Jurkat, Clone E6-1 (cell line): Measurements from ENCODE around the gene PLD5.
A peak's percentile ranks its signal among the peaks of the same experiment; 100 is the strongest.
"Not testable (repeated sequence)": the region's sequence is repeated elsewhere in the genome, so short reads cannot be mapped to it uniquely, and the experiment has no call there.

ENCODE experiments used
- DNase-seq: peaks from one replicate; pipeline ENCODE4 v3.0.0-alpha.2; 2011; ENCODE audit warnings: low read depth, low spot score
- H3K4me3 ChIP-seq: 2 replicates; pipeline ENCODE4 v1.5.1; 2011; ENCODE audit warnings: mild to moderate bottlenecking, low read length, control low read depth, moderate library complexity

Gene PLD5

DNA sequence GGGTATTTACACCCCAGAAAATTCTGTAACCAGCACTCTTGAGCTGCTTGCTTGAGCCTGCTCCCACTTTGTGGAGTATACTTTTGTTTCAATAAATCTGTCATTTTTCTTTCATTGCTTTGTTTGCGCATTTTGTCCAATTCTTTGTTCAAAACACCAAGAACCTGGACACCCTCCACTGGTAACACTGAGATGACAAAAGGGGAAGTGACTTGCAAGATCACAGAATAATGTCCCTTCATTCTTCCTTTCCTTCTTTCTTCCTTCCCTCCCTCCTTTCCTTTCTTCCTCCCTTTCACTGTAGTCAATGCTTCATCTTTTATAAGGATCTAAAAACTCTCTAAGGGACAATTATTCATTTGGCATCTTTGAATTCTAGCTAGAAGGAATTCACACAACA, 391.1 kb downstream of the PLD5 start:
- no peak for DNase-seq
- no peak overlapping the region for H3K4me3 ChIP-seq

DNA sequence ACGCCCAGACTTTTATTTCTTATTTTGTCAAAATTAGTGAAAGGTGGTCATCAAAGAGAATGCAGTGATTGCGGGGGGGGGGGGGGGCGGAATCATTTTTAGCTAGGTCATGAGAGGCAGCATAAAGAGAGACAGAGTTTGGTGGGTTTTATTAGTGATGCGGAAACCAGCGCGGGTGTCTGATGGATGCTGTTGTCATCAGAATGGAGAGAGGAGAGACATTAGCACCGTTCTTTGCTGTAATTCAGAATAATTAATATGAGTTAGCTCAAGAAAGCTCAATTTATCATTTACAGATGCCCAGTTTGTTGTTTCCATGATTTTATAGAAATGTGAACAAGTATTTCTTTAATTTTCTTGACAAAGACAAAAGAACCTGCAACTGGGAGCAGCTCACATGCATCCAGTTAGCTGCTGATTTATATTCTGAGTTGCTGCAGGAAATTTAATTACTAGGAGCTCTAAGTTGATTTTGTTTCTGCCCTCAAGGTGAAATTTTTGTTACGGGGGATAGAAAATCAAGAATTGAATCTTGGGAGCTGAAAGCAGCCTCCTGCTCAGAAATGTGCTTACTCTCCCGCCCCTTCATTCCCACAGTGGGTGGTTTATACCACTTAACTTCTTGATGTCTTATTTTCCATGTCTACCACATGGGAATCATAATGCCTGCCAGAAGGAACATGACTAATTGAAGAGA, 392.2 kb downstream of the PLD5 start:
- no peak for DNase-seq
- no peak overlapping the region for H3K4me3 ChIP-seq

DNA sequence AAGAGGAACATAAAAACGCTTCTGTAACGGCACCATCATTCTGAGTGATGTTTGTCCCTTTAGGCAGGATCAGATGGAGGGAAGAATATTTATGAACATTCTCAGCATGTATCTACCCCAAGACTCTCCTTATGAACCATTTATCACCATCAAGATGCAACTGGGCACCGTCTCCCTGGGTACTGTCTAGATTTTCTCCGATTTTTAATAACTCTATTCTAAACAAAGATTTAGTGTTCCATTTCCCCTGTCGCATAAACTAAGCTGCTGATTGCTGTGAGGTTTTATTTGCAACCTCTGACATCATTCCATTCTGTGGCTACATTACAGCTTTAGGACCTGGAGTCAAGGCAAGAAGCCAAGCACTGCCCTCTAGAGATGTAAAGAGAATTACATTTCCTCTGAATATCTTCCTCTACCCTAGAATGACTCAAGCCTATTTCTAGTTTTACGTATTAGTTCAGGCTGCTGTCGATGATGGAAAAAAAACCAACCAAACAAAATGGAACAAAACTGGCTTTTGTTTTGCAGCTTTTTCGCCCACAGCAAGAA, 395.5 kb downstream of the PLD5 start:
- peak; percentile 14 for DNase-seq

DNA sequence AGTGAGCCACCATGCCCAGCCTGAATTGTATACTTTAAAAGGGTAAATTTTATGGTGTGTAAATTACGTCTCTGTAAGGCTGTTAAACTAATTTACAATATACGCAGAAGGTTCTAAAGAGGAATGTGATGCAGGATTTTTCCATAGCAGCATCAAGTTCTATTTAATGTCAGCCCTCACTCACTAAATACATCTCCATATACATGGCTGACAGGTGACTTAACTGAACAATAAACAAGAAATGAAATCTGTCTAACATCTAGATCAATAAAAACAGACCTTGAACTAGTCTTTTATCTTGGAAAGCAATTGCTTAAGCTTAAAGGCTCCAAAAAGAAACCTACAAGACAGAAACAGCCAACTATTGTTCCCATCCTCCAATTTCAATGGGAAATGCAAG, 404.1 kb downstream of the PLD5 start:
- no peak for DNase-seq
- no peak overlapping the region for H3K4me3 ChIP-seq

More for the DNA sequence above, 395.5 kb downstream of the PLD5 start:
- H3K4me3 ChIP-seq, result no peak overlapping the region

DNA sequence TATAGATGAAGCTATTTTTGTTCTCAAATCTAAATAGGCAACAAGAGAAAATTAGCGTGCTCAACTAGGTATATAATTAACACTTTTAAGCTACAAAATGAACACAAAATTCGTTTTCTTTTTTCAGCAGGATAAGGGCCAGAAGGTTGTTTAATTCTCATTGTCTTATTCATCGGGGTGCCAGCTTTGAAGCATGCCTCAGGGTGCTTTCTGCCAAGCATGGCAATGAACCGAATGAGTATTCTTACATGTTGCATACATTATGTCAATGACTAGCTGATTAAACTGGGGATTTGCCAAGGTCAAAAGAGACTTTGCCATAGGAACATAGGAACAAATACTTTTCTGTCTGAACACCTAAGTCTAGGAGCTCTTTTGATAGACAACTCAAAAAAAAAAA, 423.6 kb downstream of the PLD5 start:
- DNase-seq, result no peak

DNA sequence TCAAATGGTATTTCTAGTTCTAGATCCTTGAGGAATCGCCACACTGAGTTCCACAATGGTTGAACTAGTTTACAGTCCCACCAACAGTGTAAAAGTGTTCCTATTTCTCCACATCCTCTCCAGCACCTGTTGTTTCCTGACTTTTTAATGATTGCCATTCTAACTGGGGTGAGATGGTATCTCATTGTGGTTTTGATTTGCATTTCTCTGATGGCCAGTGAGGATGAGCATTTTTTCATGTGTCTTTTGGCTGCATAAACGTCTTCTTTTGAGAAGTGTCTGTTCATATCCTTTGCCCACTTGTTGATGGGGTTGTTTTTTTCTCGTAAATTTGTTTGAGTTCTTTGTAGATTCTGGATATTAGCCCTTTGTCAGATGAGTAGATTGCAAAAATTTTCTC, 427.2 kb downstream of the PLD5 start:
- not testable (repeated sequence) for H3K4me3 ChIP-seq, DNase-seq

More for the DNA sequence above, 423.6 kb downstream of the PLD5 start:
- no peak overlapping the region for H3K4me3 ChIP-seq

DNA sequence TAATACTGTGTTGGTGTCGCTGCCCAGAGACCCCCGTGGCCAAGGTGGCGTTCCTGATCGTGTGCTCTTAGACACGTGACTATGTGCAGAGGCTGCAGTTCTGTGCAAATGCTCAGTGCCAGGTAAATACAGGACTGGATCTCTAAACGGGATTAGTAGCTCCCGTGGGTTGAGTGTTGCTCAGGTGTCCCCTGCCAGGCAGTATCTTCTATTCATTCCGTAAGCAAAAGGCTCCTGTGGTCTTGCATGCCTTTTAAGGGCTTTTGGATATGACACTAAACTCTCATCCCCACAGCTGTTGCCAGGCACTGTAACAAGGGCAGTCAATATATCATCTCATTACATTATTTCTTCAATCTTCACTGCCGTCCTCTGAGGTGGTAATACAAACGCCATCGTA, 431.4 kb downstream of the PLD5 start:
- no peak overlapping the region for H3K4me3 ChIP-seq
- DNase-seq, result no peak

DNA sequence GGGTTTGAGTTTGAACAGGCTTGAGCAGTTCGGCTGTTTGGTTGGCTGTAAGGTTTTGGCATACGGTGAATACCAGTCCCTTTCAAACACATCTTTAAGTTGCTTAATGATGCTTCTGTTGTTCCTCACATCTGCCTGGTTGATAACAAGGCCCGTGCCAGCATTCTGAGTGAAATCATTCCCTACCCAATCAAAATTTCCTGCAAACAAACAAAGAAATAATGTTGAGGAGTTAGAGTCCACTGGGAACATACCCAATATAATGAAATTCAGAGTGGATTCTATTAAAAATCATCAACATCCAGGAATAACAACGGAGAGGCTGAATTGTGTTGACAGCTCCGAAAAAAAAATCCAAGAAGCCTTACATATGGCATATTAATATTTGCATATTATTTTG, 434.6 kb downstream of the PLD5 start:
- no peak overlapping the region for H3K4me3 ChIP-seq
- no peak for DNase-seq

DNA sequence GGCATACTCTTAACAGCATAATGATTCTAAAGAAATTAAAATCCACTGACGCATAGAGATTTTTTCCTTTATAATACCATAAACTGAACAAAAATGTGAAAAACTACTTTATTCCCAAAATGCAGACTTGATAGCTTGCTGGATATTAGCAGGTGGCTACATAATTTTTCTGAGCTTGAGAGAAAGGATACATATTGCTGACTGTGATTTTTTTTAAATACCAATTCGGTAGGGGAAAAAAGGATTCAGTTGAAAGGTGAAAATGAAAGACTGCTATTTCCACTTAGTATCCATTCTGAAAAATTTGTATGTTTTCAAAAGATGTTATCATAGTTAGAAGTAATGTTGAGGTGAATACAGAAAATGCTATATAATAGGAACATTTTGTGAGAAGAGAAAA, 435.6 kb downstream of the PLD5 start:
- no peak for DNase-seq
- no peak overlapping the region for H3K4me3 ChIP-seq

DNA sequence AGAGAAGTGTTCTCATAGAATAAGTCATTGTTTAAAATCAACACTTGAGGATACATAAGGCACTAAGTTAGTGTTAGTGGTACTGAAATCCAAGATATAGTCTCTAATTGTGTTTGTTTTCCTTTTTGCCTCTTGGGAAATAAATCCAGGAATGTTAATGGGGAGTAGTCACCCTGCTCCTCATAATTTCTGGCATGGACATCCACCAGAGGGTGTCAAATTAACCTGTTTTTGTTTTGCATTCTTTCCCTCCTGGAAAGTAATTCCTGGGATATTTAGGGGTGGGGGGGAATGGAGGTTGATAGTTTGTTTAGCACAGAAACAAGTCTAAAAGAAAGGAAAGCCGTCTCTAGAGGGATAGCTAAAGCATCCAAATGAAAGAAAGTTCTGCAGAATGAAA, 437.8 kb downstream of the PLD5 start:
- no peak for DNase-seq
- no peak overlapping the region for H3K4me3 ChIP-seq

DNA sequence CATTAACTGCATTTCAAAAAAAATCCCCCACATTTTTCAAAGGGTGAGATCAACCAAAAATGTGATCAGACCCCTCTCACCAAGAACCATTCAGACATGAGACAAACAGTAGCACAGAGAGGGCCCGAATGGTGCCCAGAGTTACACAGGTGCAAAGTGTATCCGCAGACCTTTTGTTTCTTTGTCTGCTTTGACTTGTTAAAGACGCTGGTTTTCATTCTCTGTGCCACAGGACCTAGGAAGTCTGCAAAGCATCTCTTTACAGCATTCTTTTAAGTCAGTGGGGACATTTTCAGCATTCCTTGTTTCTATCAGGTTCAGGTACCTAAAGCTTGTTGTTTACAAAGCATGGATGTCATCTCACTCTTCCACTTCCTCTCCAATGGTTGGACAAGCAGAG, 438.4 kb downstream of the PLD5 start:
- no peak for DNase-seq
- H3K4me3 ChIP-seq, result no peak overlapping the region

DNA sequence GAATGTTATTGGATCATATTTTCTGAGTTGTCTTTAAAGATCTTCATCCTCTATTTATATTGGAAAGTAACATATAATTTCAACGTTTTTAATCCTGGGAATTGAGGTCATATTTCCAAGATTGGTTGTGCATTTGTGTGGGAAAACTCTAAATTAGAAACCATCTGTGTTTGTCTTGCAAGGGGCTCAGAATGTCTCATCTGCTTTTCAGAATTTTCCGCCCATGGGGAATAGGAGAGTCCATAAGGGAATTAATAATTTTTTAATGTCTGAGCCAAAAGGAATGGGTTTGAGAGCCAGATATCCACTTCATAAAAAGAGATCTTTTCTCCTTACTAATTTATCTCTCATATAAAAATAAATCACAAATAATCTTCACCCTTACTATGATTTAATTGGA, 440.8 kb downstream of the PLD5 start:
- no peak for DNase-seq
- no peak overlapping the region for H3K4me3 ChIP-seq

DNA sequence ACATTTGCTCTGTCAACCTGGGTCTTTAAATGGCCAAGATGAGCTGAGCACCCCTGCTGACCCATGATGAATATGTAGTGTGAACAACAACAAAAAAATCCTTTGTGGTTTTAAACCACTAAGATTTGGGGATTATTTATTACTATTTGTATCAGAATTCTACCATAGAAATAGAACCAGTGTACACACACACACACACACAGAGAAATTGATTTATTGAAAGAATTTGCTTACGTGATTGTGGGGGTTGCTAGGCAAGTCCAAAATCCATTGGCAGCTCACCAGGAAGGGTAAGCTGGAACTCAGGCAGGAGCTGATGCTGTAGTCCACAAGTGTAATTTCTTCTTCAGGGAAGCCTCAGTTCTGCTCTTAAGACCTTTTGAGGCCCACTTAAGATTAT, 443.1 kb downstream of the PLD5 start:
- no peak for DNase-seq
- no peak overlapping the region for H3K4me3 ChIP-seq

DNA sequence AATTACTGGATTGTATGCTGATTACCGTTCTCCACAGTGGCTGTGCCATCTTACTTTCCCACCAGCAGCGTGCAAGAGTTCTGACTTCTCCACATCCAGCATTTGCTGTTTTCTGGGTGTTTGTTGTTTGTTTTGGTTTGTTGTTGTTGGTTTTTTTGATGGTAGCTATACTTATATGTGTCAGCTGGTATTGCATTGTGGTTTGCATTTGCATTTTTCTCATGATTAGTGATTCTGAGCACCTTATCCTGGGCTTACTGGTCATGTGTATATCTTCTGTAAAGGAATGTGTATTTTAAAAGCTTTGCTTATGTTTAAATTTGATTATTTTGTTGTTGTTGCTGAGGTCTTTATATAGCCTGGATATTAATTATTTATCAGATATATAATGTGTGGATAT, 458.7 kb downstream of the PLD5 start:
- no peak overlapping the region for H3K4me3 ChIP-seq
- DNase-seq, result no peak

DNA sequence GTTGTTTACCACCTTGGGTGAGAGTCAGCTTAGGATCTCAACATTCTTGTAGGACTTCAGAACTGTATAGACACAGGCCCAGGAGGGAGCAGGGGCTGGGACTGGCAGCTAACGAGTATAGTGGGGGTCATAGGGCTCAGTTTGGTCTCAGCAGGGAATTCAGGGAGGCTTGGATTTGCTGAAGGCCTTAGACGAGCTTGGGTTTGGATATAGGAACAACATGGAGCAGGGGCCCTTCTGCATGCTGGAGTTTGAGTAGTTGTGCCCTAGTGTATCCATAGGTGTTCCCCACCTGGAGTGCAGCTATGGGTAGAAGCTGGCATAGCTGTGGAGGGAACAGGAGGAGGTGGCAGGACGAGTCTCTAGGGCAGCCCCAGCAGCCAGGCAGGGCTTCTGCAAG, 462.2 kb downstream of the PLD5 start:
- no peak overlapping the region for H3K4me3 ChIP-seq
- no peak for DNase-seq

DNA sequence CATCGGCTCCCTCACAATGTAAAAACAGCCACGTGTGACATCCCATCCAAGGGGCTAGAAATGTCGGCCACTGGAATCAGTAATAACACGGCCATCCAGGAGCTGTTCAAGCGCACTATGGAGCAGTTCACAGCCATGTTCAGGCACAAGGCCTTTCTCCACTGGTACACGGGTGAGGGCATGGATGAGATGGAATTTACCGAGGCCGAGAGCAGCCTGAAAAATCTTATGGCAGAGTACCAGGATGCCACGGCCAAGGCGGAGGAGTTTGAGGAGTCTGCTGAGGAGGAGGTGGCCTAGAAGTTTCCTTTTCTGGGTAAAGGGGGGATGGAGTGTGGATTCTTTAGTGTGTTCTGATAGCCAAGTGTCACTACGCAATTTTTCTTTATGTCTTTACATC, 464.5 kb downstream of the PLD5 start:
- H3K4me3 ChIP-seq, result no peak overlapping the region
- DNase-seq, result no peak

DNA sequence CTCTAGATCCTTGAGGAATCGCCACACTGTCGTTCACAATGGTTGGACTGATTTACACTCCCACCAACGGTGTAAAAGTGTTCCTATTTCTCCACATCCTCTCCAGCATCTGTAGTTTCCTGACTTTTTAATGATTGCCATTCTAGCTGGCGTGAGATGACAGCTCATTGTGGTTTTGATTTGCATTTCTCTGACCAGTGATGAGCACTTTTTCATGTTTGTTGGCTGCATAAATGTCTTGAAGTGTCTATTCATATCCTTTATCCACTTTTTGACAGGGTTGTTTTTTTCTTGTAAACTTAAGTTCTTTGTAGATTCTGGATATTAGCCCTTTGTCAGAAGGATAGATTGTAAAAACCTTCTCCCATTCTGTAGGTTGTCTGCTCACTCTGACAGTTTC, 465.9 kb downstream of the PLD5 start:
- not testable (repeated sequence) for DNase-seq, H3K4me3 ChIP-seq

DNA sequence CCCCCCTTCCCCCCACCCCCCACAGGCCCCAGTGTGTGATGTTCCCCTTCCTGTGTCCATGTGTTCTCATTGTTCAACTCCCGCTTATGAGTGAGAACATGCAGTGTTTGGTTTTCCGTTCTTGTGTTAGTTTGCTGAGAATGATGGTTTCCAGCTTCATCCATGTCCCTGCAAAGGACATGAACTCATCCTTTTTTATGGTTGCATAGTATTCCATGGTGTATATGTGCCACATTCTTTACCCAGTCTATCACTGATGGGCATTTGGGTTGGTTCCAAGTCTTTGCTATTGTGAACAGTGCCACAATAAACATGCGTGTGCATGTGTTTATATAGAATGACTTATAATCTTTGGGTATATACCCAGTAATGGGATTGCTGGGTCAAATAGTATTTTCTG, 466.3 kb downstream of the PLD5 start:
- not testable (repeated sequence) for DNase-seq, H3K4me3 ChIP-seq

DNA sequence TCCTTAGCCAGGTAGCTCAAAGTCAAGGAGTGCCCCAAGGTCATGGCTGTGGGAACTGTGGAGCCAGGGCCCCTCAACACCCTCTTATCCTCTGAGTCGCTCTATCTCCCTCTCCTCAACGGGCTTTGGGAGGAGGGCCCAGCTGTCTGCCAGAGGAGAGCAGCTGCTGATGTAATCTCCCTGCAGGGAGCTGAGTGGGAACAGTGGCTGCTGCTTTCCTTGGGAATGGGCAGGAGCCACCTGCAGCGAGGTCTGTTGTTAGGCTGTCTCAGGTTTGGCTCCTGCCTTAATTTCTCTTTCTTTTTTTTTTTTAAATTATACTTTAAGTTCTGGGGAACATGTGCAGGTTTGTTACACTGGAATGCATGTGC, 466.8 kb downstream of the PLD5 start:
- H3K4me3 ChIP-seq, result no peak overlapping the region
- no peak for DNase-seq

DNA sequence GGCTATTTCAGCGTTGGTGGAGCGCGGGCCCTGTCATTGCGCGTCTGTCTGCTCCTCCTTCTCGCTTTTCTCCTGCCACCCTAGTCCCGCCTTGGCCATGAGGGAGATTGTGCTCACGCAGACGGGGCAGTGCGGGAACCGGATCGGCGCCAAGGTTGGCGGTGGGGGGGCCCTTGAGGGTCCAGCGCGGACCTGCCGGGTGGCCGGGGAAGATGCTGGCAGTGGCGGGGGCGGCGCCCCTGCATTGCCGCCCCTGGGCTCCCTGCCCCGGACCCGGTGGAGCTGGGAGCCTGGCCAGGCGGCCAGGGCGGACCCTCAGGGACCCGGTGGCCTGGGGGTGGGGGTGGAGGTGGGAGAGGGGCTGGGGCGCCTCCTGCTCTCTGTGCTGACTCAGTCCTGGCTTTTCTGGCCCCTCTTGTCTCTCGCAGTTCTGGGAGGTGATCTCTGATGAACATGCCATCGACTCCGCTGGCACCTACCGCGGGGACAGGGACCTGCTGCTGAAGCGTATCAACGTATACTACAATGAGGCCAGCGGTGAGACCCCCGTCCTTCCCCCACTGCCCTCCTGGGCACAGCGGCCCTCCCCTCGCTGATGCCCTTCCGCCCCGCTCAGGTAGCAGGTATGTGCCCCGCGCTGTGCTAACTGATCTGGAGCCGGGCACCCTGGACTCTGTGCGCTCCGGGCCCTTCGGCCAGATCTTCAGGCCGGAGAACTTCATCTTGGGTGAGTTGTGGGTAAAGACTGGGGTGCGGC, 467.3 kb downstream of the PLD5 start:
- H3K4me3 ChIP-seq, result no peak overlapping the region

More for the DNA sequence above, 467.3 kb downstream of the PLD5 start:
- no peak for DNase-seq
